ENCODE results near the gene TREML4.

TREML4 gene

GRCh38 chr6:41288030-41288753 is 60.0 kb downstream of the TREML4 start:
- DNase-seq (ENCODE audit: low read depth in 2 of 2), result no peak

Measured in activated CD4-positive, alpha-beta T cell treated with anti-CD3 and anti-CD28 coated beads for 24 hours (primary cell).